Stimulated activated CD4-positive, alpha-beta T cell treated with anti-CD3 and anti-CD28 coated beads, Interleukin-4, amount 100 ng/mL, for 4 hours (primary cell): Measurements from ENCODE around the gene TFAP2A.

Experiments used
- DNase-seq, 2 experiments: peaks; one replicate each; pipeline ENCODE4 v3.0.0-alpha.2; 2020

TFAP2A gene

GRCh38 chr6:10425975-10426780, 11.3 kb upstream of the TFAP2A start:
- no peak for DNase-seq

GRCh38 chr6:10425176-10425974, 10.5 kb upstream of the TFAP2A start:
- no peak for DNase-seq

GRCh38 chr6:10424040-10424439, 9.2 kb upstream of the TFAP2A start:
- no peak for DNase-seq

- DNase-seq: no peak
Measured at GRCh38 chr6:10422737-10423034, 7.8 kb upstream of the TFAP2A start.

GRCh38 chr6:10421921-10422736, 7.3 kb upstream of the TFAP2A start:
- no peak for DNase-seq

GRCh38 chr6:10421158-10421920, 6.5 kb upstream of the TFAP2A start:
- no peak for DNase-seq

GRCh38 chr6:10420546-10421157, 5.8 kb upstream of the TFAP2A start:
- no peak for DNase-seq

GRCh38 chr6:10419749-10420545, 5.1 kb upstream of the TFAP2A start:
- no peak for DNase-seq

GRCh38 chr6:10418862-10419748, 4.2 kb upstream of the TFAP2A start:
- no peak for DNase-seq

GRCh38 chr6:10418361-10418861, 3.5 kb upstream of the TFAP2A start:
- no peak for DNase-seq

- DNase-seq: no peak
Measured at GRCh38 chr6:10417681-10418104, 2.8 kb upstream of the TFAP2A start.

GRCh38 chr6:10416863-10417641, 2.2 kb upstream of the TFAP2A start:
- DNase-seq: no peak

GRCh38 chr6:10416516-10416862, 1.6 kb upstream of the TFAP2A start:
- DNase-seq: no peak

- no peak for DNase-seq
Measured at GRCh38 chr6:10415617-10416480, 975 bp upstream of the TFAP2A start.

- no peak for DNase-seq
Measured at GRCh38 chr6:10413850-10414738, 780 bp downstream of the TFAP2A start.

- DNase-seq: no peak
Measured at GRCh38 chr6:10413262-10413849, 1.5 kb downstream of the TFAP2A start.
